Ovary (tissue), 9 donors: ENCODE results near the gene KRTAP24-1. TPM values are rescaled to one million over a fixed set of nuclear protein-coding genes. Genes with fewer than 3 reads are reported as not detected.

ENCODE experiments used
- DNase-seq, 5 donors: peaks; one replicate each; pipeline ENCODE4 v3.0.0-alpha.2; 2019 to 2020
- H3K27ac ChIP-seq, 2 donors: fragments of 200-600 bp; one replicate each; pipeline versions ENCODE4 v1.5.1 to v1.8.0; 2019 to 2022
- H3K27me3 ChIP-seq: fragments of 200-600 bp; one replicate; pipeline ENCODE4 v1.8.0; 2022
- H3K36me3 ChIP-seq: fragments of 200-600 bp; sonication (generic); one replicate; pipeline ENCODE4 v1.5.1; 2019
- H3K4me1 ChIP-seq: one replicate; pipeline ENCODE4 v1.8.1; 2013; ENCODE audit warnings: mild to moderate bottlenecking, moderate library complexity; ENCODE audit not compliant: insufficient read depth
- H3K4me3 ChIP-seq: fragments of 200-600 bp; sonication (generic); one replicate; pipeline ENCODE4 v1.5.1; 2017
- H3K9me3 ChIP-seq, 2 donors: fragments of 200-600 bp in 1 of 2; sonication (generic) in 1 of 2; one replicate each; pipeline versions ENCODE4 v1.5.1 to v1.8.1; 2013 to 2019; ENCODE audit warnings: mild to moderate bottlenecking in 1 of 2, moderate library complexity in 1 of 2
- CTCF ChIP-seq, 3 donors: fragments of 450-650 bp in 2 of 3; fragments of 200-600 bp in 1 of 3; IDR thresholded peaks; one replicate each; pipeline versions ENCODE4 v1.5.1 to v1.8.0; 2016 to 2022; ENCODE audit warnings: antibody characterized with exemption in 3 of 3, mild to moderate bottlenecking in 1 of 3
- EP300 ChIP-seq: sonication (generic); formaldehyde crosslinking; IDR thresholded peaks from one replicate; pipeline ENCODE4 v1.6.1; 2017; ENCODE audit warnings: antibody characterized with exemption
- POLR2A ChIP-seq: fragments of 450-650 bp; IDR thresholded peaks from one replicate; pipeline ENCODE4 v1.6.1; 2017; ENCODE audit warnings: antibody characterized with exemption, mild to moderate bottlenecking, moderate library complexity
- WGBS, 3 donors: extraction: QIAGEN DNeasy Blood & Tissue Kit in 1 of 3; methylation state at CpG; one replicate each; pipeline versions ENCODE4 v1.1.5 to v1.1.7; 2013 to 2017; 5-methylcytosine and 5-hydroxymethylcytosine counted together
- intact Hi-C, 4 donors: fragments of 100-400 bp; cut with DNase I; formaldehyde crosslinking; loops; one replicate each; pipeline versions ENCODE4 v1.11.0 to v1.15.1; 2022 to 2023
- polyA plus RNA-seq, 2 donors: library from polyadenylated mRNA; stranded (reverse); fragments of 200-250 nt in 1 of 2; fragments of 350-450 nt in 1 of 2; fragmentation: Illumina TruSeq in 1 of 2; extraction: RNeasy Lipid Tissue Mini Kit (QIAGEN cat#74804) in 1 of 2; gene quantifications; one replicate each; pipeline ENCODE4 v1.2.3, GENCODE V29; 2013 to 2014
- total RNA-seq, 7 donors: library from RNA; depleted of rRNA in 2 of 7; stranded (reverse); fragments of >200 nt in 2 of 7; fragmentation: NEBNext Ultra II Directional in 3 of 7; extraction: Animal tissue kit (Norgen Biotek cat#: 25700) in 3 of 7; gene quantifications; one replicate each; pipeline versions ENCODE4 v1.1.0 to v1.2.4, GENCODE V29; 2016 to 2023
- donor health status: DM: no; HTN: no; CAD: no; lungs with moderate emphysema.
- donor health status: DM: no; HTN: no; CAD: no.
- donor health status: Bipolar disorder and iron deficiency.
- donor health status: DM: yes; HTN: yes; CAD: no.
- donor health status: DM: no; HTN: no; CAD: no.
- donor health status: DM: yes; HTN: yes; CAD: no.

The KRTAP24-1 gene
- total and polyA plus RNA-seq, 9 donors: not detected

GRCh38 chr21:30248844-30249243, 33.9 kb downstream of the KRTAP24-1 start:
- no peaks in the 10 kb centered on the region for H3K9me3 ChIP-seq
- no peak overlapping the region for H3K4me3 ChIP-seq
- no peak overlapping the region for H3K27ac ChIP-seq
- no peak for DNase-seq
- no peaks in the 10 kb centered on the region for H3K36me3 ChIP-seq
- intact Hi-C loops: no loop called here
- no peaks in the 10 kb centered on the region for H3K4me1 ChIP-seq
- 78 to 87% (median 84%) methylated on average over 9 of the region's 9 CpGs for whole genome bisulfite sequencing, 3 donors
- TF ChIP-seq CTCF (IDR thresholded peaks at IDR 0.05): no peak
- no peak for TF ChIP-seq EP300
- TF ChIP-seq POLR2A: no peak
- H3K27me3 ChIP-seq: no peaks in the 10 kb centered on the region

GRCh38 chr21:30245061-30245460, 37.7 kb downstream of the KRTAP24-1 start:
- no peak overlapping the region for H3K27ac ChIP-seq
- intact Hi-C loops: no loop called here
- TF ChIP-seq POLR2A (no peak), CTCF (IDR thresholded peaks at IDR 0.05) (no peak), EP300 (no peak)
- H3K36me3 ChIP-seq: no peaks in the 10 kb centered on the region
- no peak overlapping the region for H3K4me3 ChIP-seq
- H3K27me3 ChIP-seq: no peaks in the 10 kb centered on the region
- no peaks in the 10 kb centered on the region for H3K4me1 ChIP-seq
- no peak for DNase-seq
- H3K9me3 ChIP-seq: no peaks in the 10 kb centered on the region

- Histone ChIP-seq H3K4me1 (no peaks in the 10 kb centered on the region), H3K27me3 (no peaks in the 10 kb centered on the region), H3K9me3 (no peaks in the 10 kb centered on the region), H3K27ac (no peak overlapping the region), H3K36me3 (no peaks in the 10 kb centered on the region), H3K4me3 (no peak overlapping the region)
- no peak for DNase-seq
- intact Hi-C loops: no loop called here
- TF ChIP-seq CTCF (IDR thresholded peaks at IDR 0.05) (no peak), EP300 (no peak)
Observed at GRCh38 chr21:30243691-30244090, 39.1 kb downstream of the KRTAP24-1 start.

- no peak for DNase-seq
- Histone ChIP-seq H3K27ac (no peak overlapping the region), H3K4me3 (no peak overlapping the region), H3K4me1 (no peaks in the 10 kb centered on the region), H3K27me3 (no peaks in the 10 kb centered on the region), H3K9me3 (no peaks in the 10 kb centered on the region), H3K36me3 (no peaks in the 10 kb centered on the region)
- 72 to 78% (median 75%) methylated on average over 3 of the region's 3 CpGs for WGBS, 3 donors
- intact Hi-C loops: no loop called here
- TF ChIP-seq EP300 (no peak), POLR2A (no peak), CTCF (IDR thresholded peaks at IDR 0.05) (no peak)
Observed at GRCh38 chr21:30240661-30241060, 42.1 kb downstream of the KRTAP24-1 start.

- no peaks in the 10 kb centered on the region for H3K4me1 ChIP-seq
- TF ChIP-seq CTCF (IDR thresholded peaks at IDR 0.05) (no peak), POLR2A (no peak)
- H3K9me3 ChIP-seq: no peaks in the 10 kb centered on the region
- no peaks in the 10 kb centered on the region for H3K27me3 ChIP-seq
- intact Hi-C loops: no loop called here
- WGBS, 3 donors: 73 to 91% (median 85%) methylated on average over 1 of the region's 1 CpG
- no peak overlapping the region for H3K27ac ChIP-seq
- no peaks in the 10 kb centered on the region for H3K36me3 ChIP-seq
- no peak overlapping the region for H3K4me3 ChIP-seq
- no peak for DNase-seq
Observed at GRCh38 chr21:30238168-30238567, 44.6 kb downstream of the KRTAP24-1 start.
